ENCODE data around the gene STPG4. TPM values are rescaled to one million over a fixed set of nuclear protein-coding genes. Genes with fewer than 3 reads are reported as not detected.

The STPG4 gene
- total and polyA plus RNA-seq, 2 experiments from 2014 or later: not detected

DNA sequence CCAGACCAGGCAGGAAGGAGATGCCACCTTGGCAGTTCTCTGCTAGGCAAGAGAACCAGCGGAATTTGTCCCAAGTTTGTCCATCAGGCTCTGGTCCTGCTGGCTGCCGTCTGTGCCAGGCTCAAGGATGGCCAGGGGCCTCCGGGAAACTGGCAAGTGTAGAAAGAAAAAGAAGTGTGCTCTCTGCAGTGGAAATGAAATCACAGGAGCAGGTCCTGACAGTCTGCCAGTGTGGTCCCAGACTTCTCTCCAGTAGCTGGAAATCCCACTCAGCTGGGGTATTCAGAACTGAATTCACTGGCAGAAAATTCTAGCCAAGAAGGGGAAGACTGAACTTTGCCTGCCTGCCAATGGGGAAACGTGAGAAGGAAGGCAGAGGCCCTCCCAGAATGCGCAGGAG is 91.0 kb downstream of the STPG4 start:
- Histone ChIP-seq H3K9me2 (ENCODE audit: insufficient read depth) (no peaks in the 10 kb centered on the region), H4K20me1 (ENCODE audit: insufficient read depth) (no peaks in the 10 kb centered on the region), H2AFZ (no peak overlapping the region), H3K4me3 (no peak overlapping the region), H3K4me2 (ENCODE audit: unreplicated experiment) (no peak overlapping the region), H3K9me3 (ENCODE audit: low read depth) (no peaks in the 10 kb centered on the region), H3K79me2 (ENCODE audit: insufficient read depth) (0 out of 2 replicates have a peak, but pooled peaks cover 4% of the 10 kb centered on the region), H3K27ac (peak overlapping the region; percentile 86), H3K27me3 (replicated peaks; ENCODE audit: insufficient read depth) (no peaks in the 10 kb centered on the region), H3K4me1 (ENCODE audit: insufficient read depth) (peaks cover 58% of the 10 kb centered on the region), H3K36me3 (ENCODE audit: low read depth) (peaks cover 29% of the 10 kb centered on the region; the same call in 1 of the 2 replicates), H3F3A (ENCODE audit: insufficient read depth) (peaks cover 65% of the 10 kb centered on the region), H3K9ac (peak overlapping the region; percentile 27; the same call in 1 of the 2 replicates)
- in situ Hi-C loops (cut with MboI): no loop called here
- 90 to 93% methylated on average over 5 of the region's 5 CpGs for WGBS, 2 experiments (ENCODE audit: low coverage in 1 of 2, low lambda C conversion rate in 2 of 2, missing lambda C conversion rate in 2 of 2)
- DNase-seq: no peak
- TF ChIP-seq EZH2 (IDR thresholded peaks at IDR 0.05; ENCODE audit: insufficient read depth, poor library complexity, severe bottlenecking) (no peak), EZH2phosphoT487 (IDR thresholded peaks at IDR 0.05; ENCODE audit: insufficient read depth, low read depth) (no peak)

- H3K4me3 ChIP-seq: no peak overlapping the region
- no peaks in the 10 kb centered on the region for H3K9me2 ChIP-seq (ENCODE audit: insufficient read depth)
- H3K27ac ChIP-seq: peak overlapping the region; percentile 86
Measured at GRCh38 chr2:47063538-47063930, 91.6 kb downstream of the STPG4 start.

GRCh38 chr2:47062681-47063537 is 92.2 kb downstream of the STPG4 start:
- Histone ChIP-seq H3K9ac (peak overlapping the region; percentile 27), H3K27ac (peak overlapping the region; percentile 86)
- WGBS, 2 experiments (ENCODE audit: low coverage in 1 of 2, low lambda C conversion rate in 2 of 2, missing lambda C conversion rate in 2 of 2): 34 to 36% methylated on average over 8 of the region's 8 CpGs

More at GRCh38 chr2:47063538-47063930, 91.6 kb downstream of the STPG4 start:
- Histone ChIP-seq H3K27me3 (replicated peaks; ENCODE audit: insufficient read depth) (no peaks in the 10 kb centered on the region), H3K4me1 (ENCODE audit: insufficient read depth) (peaks cover 55% of the 10 kb centered on the region), H3F3A (ENCODE audit: insufficient read depth) (peaks cover 61% of the 10 kb centered on the region), H2AFZ (no peak overlapping the region), H3K9ac (peak overlapping the region; percentile 27), H3K79me2 (ENCODE audit: insufficient read depth) (0 out of 2 replicates have a peak, but pooled peaks cover 4% of the 10 kb centered on the region), H3K4me2 (ENCODE audit: unreplicated experiment) (no peak overlapping the region), H3K9me3 (ENCODE audit: low read depth) (no peaks in the 10 kb centered on the region), H3K36me3 (ENCODE audit: low read depth) (peaks cover 29% of the 10 kb centered on the region; the same call in 1 of the 2 replicates), H4K20me1 (ENCODE audit: insufficient read depth) (no peaks in the 10 kb centered on the region)
- in situ Hi-C loops (cut with MboI): no loop called here
- no peak for DNase-seq
- WGBS, 2 experiments (ENCODE audit: low coverage in 1 of 2, low lambda C conversion rate in 2 of 2, missing lambda C conversion rate in 2 of 2): 77 to 89% methylated on average over 4 of the region's 4 CpGs
- TF ChIP-seq EZH2 (IDR thresholded peaks at IDR 0.05; ENCODE audit: insufficient read depth, poor library complexity, severe bottlenecking): no peak
- TF ChIP-seq EZH2phosphoT487 (IDR thresholded peaks at IDR 0.05; ENCODE audit: insufficient read depth, low read depth): no peak

GRCh38 chr2:47061944-47062678 is 93.0 kb downstream of the STPG4 start:
- H3K4me1 ChIP-seq (ENCODE audit: insufficient read depth): peaks cover 67% of the 10 kb centered on the region
- H3K9me3 ChIP-seq (ENCODE audit: low read depth): no peaks in the 10 kb centered on the region
- no peak overlapping the region for H2AFZ ChIP-seq
- no peak overlapping the region for H3K4me3 ChIP-seq
- no peaks in the 10 kb centered on the region for H4K20me1 ChIP-seq (ENCODE audit: insufficient read depth)
- peaks cover 24% of the 10 kb centered on the region; the same call in 1 of the 2 replicates for H3K36me3 ChIP-seq (ENCODE audit: low read depth)
- in situ Hi-C loops (cut with MboI): no loop called here
- 0 out of 2 replicates have a peak, but pooled peaks cover 3% of the 10 kb centered on the region for H3K79me2 ChIP-seq (ENCODE audit: insufficient read depth)
- no peak for DNase-seq
- H3K9ac ChIP-seq: peak overlapping the region; percentile 27; the same call in 1 of the 2 replicates
- TF ChIP-seq EZH2 (IDR thresholded peaks at IDR 0.05; ENCODE audit: insufficient read depth, poor library complexity, severe bottlenecking): no peak
- no peak for TF ChIP-seq EZH2phosphoT487 (IDR thresholded peaks at IDR 0.05; ENCODE audit: insufficient read depth, low read depth)
- peaks cover 67% of the 10 kb centered on the region for H3F3A ChIP-seq (ENCODE audit: insufficient read depth)
- H3K27ac ChIP-seq: peak overlapping the region; percentile 86
- WGBS, 2 experiments (ENCODE audit: low coverage in 1 of 2, low lambda C conversion rate in 2 of 2, missing lambda C conversion rate in 2 of 2): 59 to 67% methylated on average over 10 of the region's 10 CpGs
- H3K9me2 ChIP-seq (ENCODE audit: insufficient read depth): no peaks in the 10 kb centered on the region
- H3K27me3 ChIP-seq (replicated peaks; ENCODE audit: insufficient read depth): no peaks in the 10 kb centered on the region
- peak overlapping the region; percentile 7 for H3K4me2 ChIP-seq (ENCODE audit: unreplicated experiment)

More at GRCh38 chr2:47062681-47063537, 92.2 kb downstream of the STPG4 start:
- in situ Hi-C loops (cut with MboI): no loop called here
- Histone ChIP-seq H4K20me1 (ENCODE audit: insufficient read depth) (no peaks in the 10 kb centered on the region), H3K4me2 (ENCODE audit: unreplicated experiment) (no peak overlapping the region), H3K9me3 (ENCODE audit: low read depth) (no peaks in the 10 kb centered on the region), H3K36me3 (ENCODE audit: low read depth) (peaks cover 29% of the 10 kb centered on the region; the same call in 1 of the 2 replicates), H3K27me3 (replicated peaks; ENCODE audit: insufficient read depth) (no peaks in the 10 kb centered on the region), H3K4me3 (no peak overlapping the region), H3K79me2 (ENCODE audit: insufficient read depth) (0 out of 2 replicates have a peak, but pooled peaks cover 4% of the 10 kb centered on the region), H3K9me2 (ENCODE audit: insufficient read depth) (no peaks in the 10 kb centered on the region), H3K4me1 (ENCODE audit: insufficient read depth) (peaks cover 59% of the 10 kb centered on the region), H3F3A (ENCODE audit: insufficient read depth) (peaks cover 63% of the 10 kb centered on the region), H2AFZ (no peak overlapping the region)
- TF ChIP-seq EZH2phosphoT487 (IDR thresholded peaks at IDR 0.05; ENCODE audit: insufficient read depth, low read depth) (no peak), EZH2 (IDR thresholded peaks at IDR 0.05; ENCODE audit: insufficient read depth, poor library complexity, severe bottlenecking) (no peak)
- DNase-seq: peak; percentile 52

Measured in GM23248 (cell line).